Measurements from ENCODE around the gene OR1S2.
"Not testable (repeated sequence)": the region's sequence is repeated elsewhere in the genome, so short reads cannot be mapped to it uniquely, and the experiment has no call there.

The OR1S2 gene

GRCh38 chr11:58204042-58204441, at the start of gene OR1S2:
Gene OR1S2 (minus strand): TSS chr11:58204142. CDS start chr11:58204142, 0 bp downstream.
- no peak for DNase-seq

- no peak for DNase-seq
Measured at GRCh38 chr11:58243954-58244353, 40.0 kb upstream of the OR1S2 start.

GRCh38 chr11:58227956-58228615, 24.1 kb upstream of the OR1S2 start:
- no peak for DNase-seq

GRCh38 chr11:58222721-58223120, 18.8 kb upstream of the OR1S2 start:
- no peak for DNase-seq

- DNase-seq: no peak
Measured at GRCh38 chr11:58216476-58216875, 12.5 kb upstream of the OR1S2 start.

GRCh38 chr11:58212420-58212819, 8.5 kb upstream of the OR1S2 start, which contains the start of gene OR1S1:
Gene OR1S1 (plus strand): TSS chr11:58212720.
- DNase-seq: not testable (repeated sequence)

GRCh38 chr11:58199271-58199670, 4.7 kb downstream of the OR1S2 start:
- DNase-seq: no peak

- DNase-seq: no peak
Measured at GRCh38 chr11:58195939-58196338, 8.0 kb downstream of the OR1S2 start.

- no peak for DNase-seq
Measured at GRCh38 chr11:58193391-58193790, 10.6 kb downstream of the OR1S2 start.

- no peak for DNase-seq
Measured at GRCh38 chr11:58192229-58192628, 11.7 kb downstream of the OR1S2 start.

- DNase-seq: no peak
Measured at GRCh38 chr11:58188770-58189169, 15.2 kb downstream of the OR1S2 start, which contains the start of gene OR9Q2. Gene OR9Q2 (plus strand): TSS chr11:58189070. CDS start chr11:58190491, 1,421 bp downstream.

GRCh38 chr11:58186938-58187337, 17.0 kb downstream of the OR1S2 start:
- DNase-seq: no peak

GRCh38 chr11:58179648-58180047, 24.3 kb downstream of the OR1S2 start:
- no peak for DNase-seq

GRCh38 chr11:58178444-58178843, 25.5 kb downstream of the OR1S2 start:
- no peak for DNase-seq

GRCh38 chr11:58177409-58178054, 26.4 kb downstream of the OR1S2 start:
- DNase-seq: no peak

- no peak for DNase-seq
Measured at GRCh38 chr11:58165504-58166106, 38.3 kb downstream of the OR1S2 start.

- no peak for DNase-seq
Measured at GRCh38 chr11:58164990-58165389, 39.0 kb downstream of the OR1S2 start.

- DNase-seq: no peak
Measured at GRCh38 chr11:58164389-58164788, 39.6 kb downstream of the OR1S2 start.
